ACHN (cell line): ENCODE data around the gene TUBGCP6.
A peak's percentile ranks its signal among the peaks of the same experiment; 100 is the strongest.

Experiments
- DNase-seq: peaks from one replicate; pipeline ENCODE4 v3.0.0-alpha.2; 2015
- in situ Hi-C: cut with HindIII; loops from 2 replicates; pipeline ENCODE4 v1.10.0; 2017; ENCODE audit warnings: low sequenced_read_pairs, low pct_ligation_motif_present, low pct_unique_long_range_greater_than_20kb

TUBGCP6 gene

GRCh38 chr22:50218996-50219727, 25.7 kb downstream of the TUBGCP6 start:
- in situ Hi-C loops: no loop called here
- DNase-seq: peak; percentile 29

DNA sequence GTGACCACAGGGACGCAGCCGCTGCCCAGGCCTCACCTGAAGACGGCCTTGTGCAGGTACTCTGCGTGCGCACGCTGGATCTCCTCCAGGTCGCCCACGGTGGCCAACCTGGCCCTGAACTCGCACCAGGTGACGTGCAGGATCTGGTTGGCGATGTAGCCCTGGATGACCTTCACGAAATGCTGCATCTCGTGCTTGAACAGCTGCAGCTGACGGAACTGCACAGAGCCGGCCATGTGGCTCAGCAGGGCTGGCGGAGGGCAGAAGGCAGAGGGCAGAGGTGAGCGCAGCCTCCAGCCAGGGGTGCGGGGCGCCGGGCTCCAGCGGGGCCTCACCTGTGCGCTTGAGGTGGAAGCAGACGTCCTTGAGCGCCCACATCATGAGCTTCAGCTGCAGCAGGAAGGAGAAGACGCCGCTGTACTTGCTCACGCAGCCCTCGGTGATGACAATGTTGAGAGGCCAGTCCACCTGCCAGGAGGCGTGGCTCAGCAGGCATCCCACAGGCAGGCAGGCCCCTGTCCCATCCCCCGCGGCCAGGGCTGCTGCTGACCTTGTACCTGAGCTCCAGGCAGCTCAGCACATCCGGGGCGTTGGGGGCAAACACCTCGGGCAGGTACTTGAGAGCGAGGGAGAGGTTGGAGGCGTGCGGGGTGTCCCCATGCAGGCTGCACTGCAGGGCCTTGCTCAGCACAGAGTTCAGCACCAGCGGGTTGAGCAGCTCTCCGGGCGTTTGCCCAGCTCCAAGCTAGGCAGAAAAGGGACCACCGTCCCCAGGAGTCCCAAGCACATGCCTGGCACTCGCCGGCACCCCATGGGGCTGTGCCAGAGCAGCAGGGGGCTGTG, 26.4 kb downstream of the TUBGCP6 start:
- no peak for DNase-seq
- in situ Hi-C loops: no loop called here

DNA sequence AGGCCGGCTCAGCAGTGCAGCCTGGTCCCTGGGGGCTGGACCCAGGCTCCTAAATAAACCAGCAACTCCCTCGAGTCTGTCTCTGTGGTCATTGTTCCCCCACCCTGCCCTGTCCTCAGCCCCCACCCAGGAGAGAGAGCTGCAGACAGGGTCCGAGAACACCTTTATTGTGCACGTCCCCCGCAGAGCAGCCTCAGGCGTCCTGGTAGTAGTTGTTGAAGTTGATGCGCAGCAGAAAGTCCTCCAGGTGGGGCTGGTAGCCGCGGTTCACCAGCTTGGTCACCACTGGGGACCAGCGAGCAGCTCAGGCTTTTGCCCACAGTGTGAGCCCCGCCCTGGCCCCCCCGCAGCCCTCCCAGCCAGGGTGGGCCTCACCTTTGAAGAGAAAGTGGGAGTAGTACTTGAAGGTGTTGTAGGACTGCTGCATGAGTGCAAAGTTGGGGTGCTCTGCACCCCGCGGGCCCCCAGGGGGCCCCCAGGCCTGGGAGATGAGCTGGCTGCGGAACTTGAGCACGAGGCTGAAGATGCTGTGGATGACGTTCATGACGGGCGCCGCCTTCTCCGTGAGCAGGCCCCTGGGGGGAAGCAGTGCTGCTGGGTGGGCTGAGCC, 27.2 kb downstream of the TUBGCP6 start:
- in situ Hi-C loops: no loop called here
- DNase-seq: no peak

DNA sequence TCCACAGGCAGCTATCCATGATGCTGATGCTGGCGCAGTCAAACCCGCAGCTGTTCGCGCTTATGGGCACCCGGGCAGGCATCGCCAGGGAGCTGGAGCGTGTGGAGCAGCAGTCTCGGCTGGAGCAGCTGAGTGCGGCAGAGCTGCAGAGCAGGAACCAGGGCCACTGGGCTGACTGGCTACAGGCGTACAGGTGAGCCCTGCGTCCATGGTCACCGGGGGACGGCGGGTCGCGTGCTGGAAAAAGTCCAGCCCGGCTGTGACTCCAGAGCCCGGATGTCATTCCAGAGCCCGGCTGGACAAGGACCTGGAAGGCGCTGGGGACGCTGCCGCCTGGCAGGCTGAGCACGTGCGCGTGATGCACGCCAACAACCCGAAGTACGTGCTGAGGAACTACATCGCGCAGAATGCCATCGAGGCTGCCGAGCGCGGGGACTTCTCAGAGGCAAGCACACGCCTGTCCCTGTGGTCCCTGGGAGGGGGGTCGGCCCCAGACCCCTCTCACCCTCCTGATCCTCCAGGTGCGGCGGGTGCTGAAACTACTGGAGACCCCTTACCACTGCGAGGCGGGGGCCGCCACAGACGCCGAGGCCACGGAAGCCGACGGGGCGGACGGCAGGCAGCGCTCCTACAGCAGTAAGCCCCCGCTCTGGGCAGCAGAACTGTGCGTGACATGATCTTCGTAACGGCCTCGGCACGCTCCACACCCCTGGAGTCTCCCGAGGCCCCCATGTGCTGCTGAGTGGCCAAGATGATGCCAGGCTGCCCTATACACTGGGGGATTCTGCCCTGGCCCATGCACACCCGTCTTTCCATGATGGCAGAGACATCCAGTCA, 27.9 kb downstream of the TUBGCP6 start:
- in situ Hi-C loops: no loop called here
- no peak for DNase-seq

- no peak for DNase-seq
- in situ Hi-C loops: no loop called here
These were observed 28.7 kb downstream of the TUBGCP6 start for GRCh38 chr22:50216055-50216683.

- in situ Hi-C loops: no loop called here
- no peak for DNase-seq
These were observed 29.3 kb downstream of the TUBGCP6 start for GRCh38 chr22:50215297-50216054.

- no peak for DNase-seq
- in situ Hi-C loops: no loop called here
These were observed 31.6 kb downstream of the TUBGCP6 start for GRCh38 chr22:50213263-50213662.

- no peak for DNase-seq
- in situ Hi-C loops: no loop called here
These were observed 33.7 kb downstream of the TUBGCP6 start for GRCh38 chr22:50211147-50211546.

DNA sequence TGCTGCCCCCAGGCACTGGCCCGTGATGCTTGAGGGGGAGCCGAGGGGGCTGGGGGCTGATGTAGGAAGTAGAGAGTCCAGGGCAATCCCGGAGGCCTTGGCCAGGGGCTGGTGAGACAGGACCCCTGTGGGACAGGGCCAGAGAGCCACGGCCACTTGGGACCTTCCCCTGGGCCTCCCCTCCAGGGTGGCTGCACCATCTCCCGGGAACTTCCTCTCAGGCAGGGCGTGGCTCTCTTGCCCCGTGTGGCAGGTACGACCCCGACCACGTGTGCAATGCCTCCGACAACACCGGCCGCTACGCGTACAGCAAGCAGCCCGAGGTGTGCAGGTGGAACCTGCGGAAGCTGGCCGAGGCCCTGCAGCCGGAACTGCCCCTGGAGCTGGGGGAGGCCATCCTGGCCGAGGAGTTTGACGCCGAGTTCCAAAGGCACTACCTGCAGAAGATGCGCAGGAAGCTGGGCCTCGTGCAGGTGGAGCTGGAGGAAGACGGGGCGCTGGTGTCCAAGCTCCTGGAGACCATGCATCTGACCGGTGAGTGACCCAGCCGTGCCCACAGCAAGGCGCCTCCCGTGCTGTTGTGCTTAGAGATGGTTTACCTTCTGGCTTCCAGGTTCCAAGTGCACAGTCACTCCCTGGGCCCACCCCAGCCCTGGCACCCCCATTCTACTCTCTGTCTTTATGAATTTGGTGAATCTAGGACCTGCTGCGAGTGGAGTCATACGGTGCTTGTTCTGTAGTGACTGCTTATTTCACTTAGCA, 34.3 kb downstream of the TUBGCP6 start:
- no peak for DNase-seq
- in situ Hi-C loops: no loop called here

DNA sequence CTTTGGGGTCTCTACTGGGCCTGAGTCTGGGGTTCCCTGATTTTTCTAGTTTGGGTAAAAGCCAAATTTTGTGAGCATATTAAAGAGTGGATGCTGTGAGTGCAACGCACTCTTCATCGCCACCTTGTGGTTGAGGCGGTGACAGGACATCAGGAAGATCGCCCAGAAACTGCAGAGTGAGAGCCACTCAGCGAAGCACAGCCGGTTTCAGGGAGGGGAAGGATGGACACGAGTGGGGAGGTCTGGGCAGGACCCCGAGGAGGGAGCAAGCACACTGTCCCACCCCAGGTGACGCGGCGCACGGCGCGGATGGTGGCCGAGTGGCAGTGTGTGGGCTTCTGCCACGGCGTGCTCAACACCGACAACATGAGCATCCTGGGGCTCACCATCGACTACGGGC, 34.9 kb downstream of the TUBGCP6 start:
- DNase-seq: peak; percentile 60
- in situ Hi-C loops: no loop called here

- no peak for DNase-seq
- in situ Hi-C loops: no loop called here
These were observed 35.6 kb downstream of the TUBGCP6 start for GRCh38 chr22:50208939-50209892.

DNA sequence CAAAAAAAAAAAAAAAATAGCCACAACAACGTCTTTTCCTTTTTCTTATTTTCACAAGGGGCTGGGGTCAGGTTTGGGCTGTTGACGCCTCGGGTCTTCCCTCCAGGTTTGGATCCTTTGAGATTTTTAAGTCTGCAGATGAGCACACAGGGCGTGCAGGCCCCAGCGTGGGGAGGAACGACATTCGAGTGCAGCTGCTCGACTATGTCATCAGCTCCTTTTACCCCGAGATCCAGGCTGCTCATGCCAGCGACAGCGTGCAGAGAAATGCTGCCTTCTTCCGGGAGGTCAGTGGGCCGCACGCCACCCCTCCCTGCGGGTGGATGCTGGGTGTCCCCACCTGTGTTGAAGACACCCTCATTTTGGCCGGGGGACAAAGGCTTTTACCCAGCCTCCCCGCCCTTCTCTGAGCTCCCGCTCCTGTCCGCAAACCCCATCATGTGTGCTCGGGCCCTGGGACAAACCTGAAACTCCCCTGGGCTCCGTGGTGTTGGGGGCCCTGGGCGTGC, 36.3 kb downstream of the TUBGCP6 start:
- in situ Hi-C loops: no loop called here

DNA sequence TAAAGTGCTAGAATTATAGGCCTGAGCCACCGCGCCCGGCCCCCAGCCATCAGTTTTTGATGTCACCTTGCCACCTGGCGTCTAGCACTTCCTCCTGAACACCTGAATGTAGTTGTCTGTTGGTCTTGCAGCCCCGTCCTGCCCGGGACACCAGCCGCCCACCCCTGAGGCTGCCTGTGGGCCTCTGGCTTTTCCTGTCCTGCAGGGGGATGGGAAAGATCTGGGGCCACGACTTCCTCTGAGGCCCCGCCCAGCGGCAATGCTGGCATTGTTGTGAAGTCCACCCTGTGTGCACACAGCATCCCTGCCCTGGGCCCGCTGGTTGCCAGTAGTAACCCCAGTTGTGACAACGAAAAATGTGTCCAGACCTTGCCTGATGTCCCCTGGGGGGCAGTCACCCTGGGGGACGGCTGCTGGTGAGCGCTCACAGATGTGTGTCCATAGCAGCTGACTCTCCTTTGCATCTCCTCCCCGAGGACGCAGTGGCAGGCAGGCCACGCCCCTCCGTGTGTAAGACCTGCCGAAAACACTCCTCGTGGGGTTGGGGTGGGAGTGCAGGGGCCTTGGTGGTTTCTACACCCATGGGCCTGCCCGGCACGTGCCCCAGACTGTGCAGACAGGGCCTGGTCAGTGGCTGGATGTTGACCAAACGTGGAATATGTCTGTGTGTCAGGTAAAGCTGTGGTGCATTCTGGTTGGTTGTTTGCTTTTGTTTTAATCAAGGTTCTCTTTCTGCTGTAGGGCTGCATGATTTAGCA, 37.3 kb downstream of the TUBGCP6 start:
- in situ Hi-C loops: no loop called here
- DNase-seq: no peak

More for the DNA sequence above, 36.3 kb downstream of the TUBGCP6 start:
- DNase-seq: no peak

DNA sequence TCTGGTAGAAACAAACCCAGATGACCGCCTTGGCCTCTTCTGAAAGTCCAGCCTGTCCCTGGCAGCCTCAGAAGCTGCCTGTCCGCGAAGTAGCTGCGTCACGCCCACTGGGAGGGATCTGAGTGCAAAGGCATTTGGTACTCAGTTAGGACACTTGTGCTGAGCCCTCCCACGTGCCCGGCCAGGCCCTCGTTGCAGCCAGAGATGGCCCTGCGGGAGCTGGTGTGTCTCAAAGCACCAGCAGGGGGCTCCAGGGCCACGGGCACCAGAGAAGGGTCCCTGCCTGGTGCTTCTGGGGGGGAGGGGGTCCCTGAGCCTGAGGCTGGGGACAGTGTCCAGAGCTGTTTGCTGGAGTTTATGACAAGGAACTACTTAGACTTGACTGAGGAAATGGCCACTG, 38.2 kb downstream of the TUBGCP6 start:
- in situ Hi-C loops: no loop called here
- peak; percentile 24 for DNase-seq
